ENCODE results near the gene GGT6.

DNA sequence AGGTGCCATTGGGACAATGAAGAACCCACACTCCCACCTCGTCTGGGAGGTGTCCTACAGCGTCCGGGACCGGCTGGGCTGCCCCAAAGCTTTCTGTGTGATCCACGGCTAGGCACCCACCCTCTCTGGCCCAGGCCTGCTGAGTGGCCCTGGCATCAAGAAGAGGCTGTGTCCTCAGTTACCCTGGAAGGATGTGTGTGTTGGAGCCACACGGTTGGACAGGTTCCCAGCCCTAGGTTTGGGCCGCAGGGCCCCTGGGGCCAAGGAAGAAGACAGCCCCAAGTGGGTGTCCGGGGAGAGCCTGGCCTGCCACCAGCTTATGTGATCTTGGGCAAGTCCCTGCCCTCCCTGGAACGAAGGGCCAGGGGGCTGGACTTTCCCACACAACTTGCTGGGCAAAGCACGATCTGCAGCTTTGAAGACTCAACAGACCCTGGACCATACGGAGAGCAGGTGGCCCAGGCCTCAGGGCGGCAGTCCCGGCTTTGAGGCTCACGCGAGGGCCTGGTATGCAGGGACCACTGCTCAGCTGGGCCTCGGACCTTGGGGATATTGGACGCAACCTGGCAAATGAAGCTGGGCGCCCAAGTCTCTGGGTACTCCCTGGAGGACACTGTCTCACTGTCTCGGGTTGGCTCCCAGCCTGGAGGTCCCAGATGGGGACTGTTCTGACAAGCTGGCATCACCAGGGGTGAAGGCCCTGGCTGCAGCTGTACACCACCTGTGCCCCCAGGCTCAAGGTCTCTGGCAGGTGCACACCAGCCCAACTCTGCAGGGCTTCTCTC is 22.7 kb downstream of the GGT6 start:
- TF ChIP-seq CTCF (IDR thresholded peaks at IDR 0.05; ENCODE audit: borderline replicate concordance, extremely low read depth, low read length, poor library complexity, severe bottlenecking), result no peak
- TF ChIP-seq EZH2 (IDR thresholded peaks at IDR 0.05; ENCODE audit: borderline replicate concordance, low read depth, low read length, severe bottlenecking), result no peak

Measured in DND-41 (cell line).